ENCODE results near the gene PTCD3.

Gene PTCD3

GRCh38 chr2:86143307-86143706, 37.3 kb downstream of the PTCD3 start:
- Histone ChIP-seq H3K36me3 (peaks cover 42% of the 10 kb centered on the region), H3K9me3 (no peaks in the 10 kb centered on the region), H3K4me3 (ENCODE audit: low read depth, low read length) (no peak overlapping the region), H3K4me1 (no peaks in the 10 kb centered on the region), H3K27me3 (no peaks in the 10 kb centered on the region)
- TF ChIP-seq CTCF (IDR thresholded peaks at IDR 0.05; ENCODE audit: low read depth, low read length) = no peak
- no peak for DNase-seq

- no peaks in the 10 kb centered on the region for H3K9me3 ChIP-seq
- no peak for DNase-seq
- peaks cover 39% of the 10 kb centered on the region for H3K36me3 ChIP-seq
- no peaks in the 10 kb centered on the region for H3K4me1 ChIP-seq
- no peak overlapping the region for H3K4me3 ChIP-seq (ENCODE audit: low read depth, low read length)
- TF ChIP-seq CTCF (IDR thresholded peaks at IDR 0.05; ENCODE audit: low read depth, low read length) = no peak
- no peaks in the 10 kb centered on the region for H3K27me3 ChIP-seq
These were observed 38.1 kb downstream of the PTCD3 start for GRCh38 chr2:86143926-86144685.

DNA sequence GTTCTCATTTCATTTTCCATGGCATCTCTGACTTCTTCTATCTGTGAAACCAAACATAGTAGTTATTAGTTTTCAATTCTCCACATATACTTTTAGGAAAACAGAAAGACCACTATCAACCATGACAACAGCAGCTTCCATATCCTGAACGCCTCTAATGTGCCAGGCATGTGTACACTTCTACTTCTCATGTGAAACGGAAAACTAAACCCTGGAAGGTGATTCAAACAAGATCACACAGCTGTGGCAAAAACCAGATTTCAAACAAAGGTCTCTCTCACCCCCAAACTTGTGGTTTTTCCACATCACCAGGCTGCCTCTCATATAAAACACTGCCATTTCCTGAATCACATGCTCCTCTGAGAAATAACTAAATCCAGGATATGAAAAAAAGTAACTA, 41.8 kb downstream of the PTCD3 start:
- no peak for TF ChIP-seq CTCF (IDR thresholded peaks at IDR 0.05; ENCODE audit: low read depth, low read length)
- no peaks in the 10 kb centered on the region for H3K9me3 ChIP-seq
- H3K4me1 ChIP-seq = no peaks in the 10 kb centered on the region
- peaks cover 50% of the 10 kb centered on the region for H3K36me3 ChIP-seq
- H3K27me3 ChIP-seq = no peaks in the 10 kb centered on the region
- no peak overlapping the region for H3K4me3 ChIP-seq (ENCODE audit: low read depth, low read length)
- DNase-seq = no peak

DNA sequence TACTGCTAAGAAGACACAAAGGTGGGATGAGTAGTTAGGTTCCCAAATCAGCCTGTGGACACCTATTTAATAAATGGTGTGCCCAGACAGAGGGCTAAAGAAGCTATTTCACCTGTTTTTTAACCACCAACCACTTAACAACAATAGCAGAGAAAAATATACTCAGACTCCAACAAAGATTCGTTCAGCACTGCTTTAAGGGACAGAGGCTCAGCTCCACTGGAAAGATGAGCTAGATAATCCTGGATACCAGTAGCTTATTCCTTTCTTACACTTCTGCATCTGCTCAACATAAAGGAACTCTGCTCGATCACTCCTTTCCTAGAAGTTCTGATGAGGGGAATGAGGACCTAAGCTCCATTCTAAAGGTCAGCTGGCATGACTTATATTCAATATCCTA, 44.5 kb downstream of the PTCD3 start:
- no peaks in the 10 kb centered on the region for H3K4me1 ChIP-seq
- DNase-seq = no peak
- H3K36me3 ChIP-seq = peaks cover 31% of the 10 kb centered on the region
- no peaks in the 10 kb centered on the region for H3K9me3 ChIP-seq
- H3K27me3 ChIP-seq = no peaks in the 10 kb centered on the region
- no peak overlapping the region for H3K4me3 ChIP-seq (ENCODE audit: low read depth, low read length)
- no peak for TF ChIP-seq CTCF (IDR thresholded peaks at IDR 0.05; ENCODE audit: low read depth, low read length)

DNA sequence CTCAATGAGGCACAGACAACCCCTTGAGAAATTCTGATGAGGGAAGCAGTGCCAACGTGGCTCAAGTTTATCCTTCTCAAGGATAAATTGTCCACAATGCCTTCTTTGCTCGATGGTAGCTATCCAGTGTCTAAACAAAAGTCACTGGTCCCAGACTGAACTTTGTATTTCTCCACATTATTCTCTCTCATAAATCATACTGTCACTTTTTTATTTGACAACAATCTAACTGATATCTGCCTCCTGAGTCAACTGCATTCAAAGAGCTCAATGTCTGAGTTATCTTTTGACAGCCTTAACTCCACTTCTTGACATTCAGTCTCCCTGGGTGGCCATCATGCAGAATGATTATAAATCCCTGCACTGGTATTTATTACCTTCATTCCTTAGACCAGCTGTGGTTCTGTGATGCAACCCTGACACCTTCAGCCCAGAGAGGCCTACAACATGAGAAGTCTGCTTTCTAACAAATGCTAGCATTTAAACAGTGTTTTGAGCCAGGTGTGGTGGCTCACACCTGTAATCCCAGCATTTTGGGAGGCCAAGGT, 51.0 kb downstream of the PTCD3 start:
- H3K4me1 ChIP-seq = no peaks in the 10 kb centered on the region
- no peak for DNase-seq
- no peaks in the 10 kb centered on the region for H3K9me3 ChIP-seq
- no peaks in the 10 kb centered on the region for H3K27me3 ChIP-seq
- TF ChIP-seq CTCF (IDR thresholded peaks at IDR 0.05; ENCODE audit: low read depth, low read length) = no peak
- peaks cover 5% of the 10 kb centered on the region for H3K36me3 ChIP-seq
- H3K4me3 ChIP-seq (ENCODE audit: low read depth, low read length) = no peak overlapping the region

- Histone ChIP-seq H3K4me1 (no peaks in the 10 kb centered on the region), H3K4me3 (ENCODE audit: low read depth, low read length) (no peak overlapping the region), H3K27me3 (no peaks in the 10 kb centered on the region), H3K36me3 (peaks cover 7% of the 10 kb centered on the region), H3K9me3 (no peaks in the 10 kb centered on the region)
- no peak for TF ChIP-seq CTCF (IDR thresholded peaks at IDR 0.05; ENCODE audit: low read depth, low read length)
- no peak for DNase-seq
These were observed 52.3 kb downstream of the PTCD3 start for GRCh38 chr2:86158286-86158685.

Data from BE2C (cell line).